SW480 (cell line): ENCODE results near the gene PAPPA.

ENCODE experiments used
- DNase-seq: peaks from one replicate; pipeline ENCODE4 v3.0.0-alpha.2; 2016; ENCODE audit warnings: low spot score

The PAPPA gene

DNA sequence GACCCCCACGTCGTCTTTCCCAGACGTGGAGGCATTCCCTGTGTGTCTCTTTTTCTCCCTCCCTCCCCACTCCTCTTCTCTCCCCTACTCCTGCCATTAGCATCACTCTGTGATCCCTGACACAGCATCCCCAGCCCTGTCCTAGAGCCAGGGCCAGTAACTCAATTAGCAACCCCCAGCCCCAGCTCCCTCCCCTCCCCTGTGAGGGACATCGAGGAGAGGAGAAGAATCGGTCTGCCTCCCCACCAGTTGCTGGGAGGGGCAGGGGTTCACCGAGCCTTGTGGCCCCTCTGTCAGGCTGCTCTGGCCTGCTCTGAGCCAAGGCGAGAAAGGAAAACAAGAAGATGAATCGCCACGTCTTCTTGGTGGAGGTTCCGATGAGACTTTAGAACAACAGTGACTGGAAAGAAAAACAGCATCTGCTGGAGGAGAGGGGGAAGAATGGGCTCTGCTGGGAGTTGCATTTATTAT is 123.1 kb downstream of the PAPPA start:
- no peak for DNase-seq

DNA sequence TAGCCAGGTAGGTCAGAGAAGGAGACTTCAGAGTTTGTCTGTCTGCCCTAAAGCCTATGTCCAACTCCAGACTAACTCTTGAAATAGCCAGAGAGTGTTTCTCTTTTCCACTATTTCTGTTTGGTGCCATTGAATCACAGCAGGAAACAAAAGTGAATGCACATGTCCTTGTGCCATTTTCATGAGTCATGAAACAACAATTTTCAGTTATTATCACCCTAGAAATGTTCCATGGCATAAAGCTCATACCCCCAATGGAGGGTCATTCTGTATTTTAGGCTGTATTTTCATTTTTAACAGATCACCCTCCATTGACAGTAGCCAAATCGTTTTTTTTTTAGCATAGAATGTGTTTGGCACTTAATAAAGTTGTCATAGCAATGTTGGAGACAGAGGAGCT is 124.7 kb downstream of the PAPPA start:
- DNase-seq: peak; percentile 13

DNA sequence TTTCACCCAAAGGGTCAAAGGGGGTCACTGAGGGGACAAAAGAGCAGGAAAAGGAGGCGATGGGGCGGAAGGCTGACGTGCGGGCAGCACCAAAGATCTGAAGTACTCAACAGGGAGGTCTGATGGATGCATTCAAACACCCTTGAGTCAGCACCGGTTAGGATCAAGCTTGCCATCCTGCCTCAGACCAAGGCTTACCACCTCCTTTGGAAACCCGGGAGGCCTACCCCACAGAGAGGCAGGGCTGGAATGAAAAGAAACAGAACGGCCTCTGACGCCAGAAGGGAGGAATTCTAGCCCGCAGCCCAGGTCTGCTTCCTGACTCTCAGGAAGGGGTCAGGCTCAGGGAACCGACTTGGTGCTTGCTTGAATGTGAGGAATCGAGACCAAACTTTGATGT is 125.6 kb downstream of the PAPPA start:
- peak; percentile 72 for DNase-seq

DNA sequence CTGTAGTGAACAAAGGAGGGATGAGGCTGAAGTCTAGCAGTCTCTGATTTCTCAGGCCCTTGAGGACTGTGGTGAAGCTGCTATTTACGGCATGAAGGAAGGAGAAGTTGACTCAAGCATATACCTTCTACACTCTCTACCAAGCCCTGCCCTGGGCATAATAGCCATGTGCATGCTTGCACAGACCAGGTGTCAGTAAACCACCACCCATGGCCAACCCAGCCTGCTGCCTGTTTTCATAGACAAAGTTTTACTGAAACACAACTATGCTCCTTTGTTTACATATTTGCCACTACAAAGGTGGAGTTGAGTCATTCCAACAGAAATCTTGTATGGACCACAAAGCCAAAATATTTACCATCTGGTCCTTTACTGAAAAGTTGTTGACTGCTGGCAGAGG is 126.9 kb downstream of the PAPPA start:
- DNase-seq: peak; percentile 82

DNA sequence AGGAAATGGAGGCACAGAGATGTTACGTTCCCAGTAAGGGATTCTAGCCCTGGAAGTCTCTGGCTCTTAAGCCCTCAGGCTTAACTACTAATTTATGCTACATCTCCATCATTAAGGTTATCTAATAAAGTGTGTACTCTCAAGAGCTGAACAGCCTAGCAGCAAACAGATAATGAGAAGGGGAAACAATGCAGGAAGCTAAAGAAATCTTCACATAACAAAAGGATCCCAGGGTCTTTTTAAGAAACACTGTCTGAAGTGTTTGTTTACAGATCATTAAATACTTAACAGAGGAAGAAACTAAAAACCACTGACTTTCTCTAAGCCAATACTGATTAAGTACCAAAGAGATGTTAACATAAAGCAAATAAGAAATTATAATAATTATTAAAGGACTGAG is 129.0 kb downstream of the PAPPA start:
- no peak for DNase-seq

DNA sequence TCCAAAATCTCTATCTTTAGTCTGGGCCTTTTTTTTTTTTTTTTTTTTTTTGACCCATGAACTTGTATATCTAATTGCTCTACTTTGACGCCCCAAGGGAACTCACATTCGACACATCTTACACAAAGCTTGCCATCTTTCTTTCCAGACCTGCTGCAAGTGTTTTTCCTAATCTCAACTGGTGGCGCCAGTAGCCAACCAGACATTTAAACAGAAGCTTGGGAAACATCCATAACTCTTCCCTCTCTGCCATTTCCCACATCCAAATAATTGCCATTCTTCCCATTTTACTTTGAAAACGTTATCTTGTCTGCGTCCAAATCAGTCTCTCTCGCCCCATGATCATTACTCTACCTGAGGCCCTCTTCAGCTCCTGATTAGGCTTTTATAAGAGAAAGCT is 130.9 kb downstream of the PAPPA start:
- DNase-seq: no peak

DNA sequence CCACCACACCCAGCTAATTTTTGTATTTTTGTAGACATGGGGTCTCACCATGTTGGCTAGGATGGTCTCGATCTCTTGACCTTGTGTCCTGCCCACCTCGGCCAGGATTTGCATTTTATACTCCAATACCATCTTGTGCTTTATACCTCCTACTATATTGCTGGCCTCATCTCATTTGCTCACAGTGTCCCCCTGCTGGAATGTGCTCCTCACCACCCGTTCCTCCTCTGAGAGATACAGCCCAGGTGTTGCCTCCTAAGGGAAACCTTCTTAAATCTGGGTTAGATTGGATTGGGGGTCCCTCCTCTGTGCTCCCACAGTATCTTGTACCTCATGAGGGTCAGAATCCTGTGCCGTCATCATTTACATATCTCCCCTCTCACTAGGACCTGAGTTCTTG is 131.7 kb downstream of the PAPPA start:
- no peak for DNase-seq

DNA sequence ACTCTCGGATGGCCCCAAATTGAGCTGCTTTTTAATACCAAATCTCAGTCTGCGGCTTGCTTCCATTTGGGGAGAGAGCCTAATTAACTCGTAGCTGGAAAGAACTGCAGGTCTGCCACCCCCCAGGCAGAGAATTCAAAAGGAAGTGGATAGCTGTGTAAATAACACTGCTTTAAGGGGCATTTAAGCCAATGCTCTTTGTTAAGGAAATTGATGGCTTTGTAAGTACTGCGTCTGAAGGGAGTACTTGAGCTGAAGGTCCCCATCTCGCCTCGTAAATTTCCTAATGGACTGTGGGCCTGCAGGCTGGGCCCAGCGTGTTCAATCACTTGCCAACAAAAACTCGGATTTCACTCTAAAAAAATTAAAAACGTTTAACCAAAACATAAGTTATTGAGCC is 132.7 kb downstream of the PAPPA start:
- no peak for DNase-seq

DNA sequence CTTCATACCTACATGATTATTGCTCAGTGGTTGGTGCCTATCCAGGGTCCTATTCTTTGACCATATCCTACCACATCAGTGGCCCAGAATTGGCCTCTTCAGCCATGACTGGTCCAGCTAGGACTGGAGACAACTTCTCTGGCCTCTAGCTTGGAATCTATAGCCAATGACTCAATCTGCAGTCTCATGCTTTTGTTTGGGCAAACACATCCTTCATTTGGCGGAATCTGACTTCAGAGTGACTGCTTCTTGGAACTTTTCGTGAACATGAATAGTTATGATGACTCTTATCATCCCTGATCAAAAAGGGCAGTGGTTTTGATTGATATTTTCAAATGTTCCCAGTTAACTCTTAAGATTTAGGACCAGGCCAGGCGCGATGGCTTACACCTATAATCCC is 134.1 kb downstream of the PAPPA start:
- no peak for DNase-seq

DNA sequence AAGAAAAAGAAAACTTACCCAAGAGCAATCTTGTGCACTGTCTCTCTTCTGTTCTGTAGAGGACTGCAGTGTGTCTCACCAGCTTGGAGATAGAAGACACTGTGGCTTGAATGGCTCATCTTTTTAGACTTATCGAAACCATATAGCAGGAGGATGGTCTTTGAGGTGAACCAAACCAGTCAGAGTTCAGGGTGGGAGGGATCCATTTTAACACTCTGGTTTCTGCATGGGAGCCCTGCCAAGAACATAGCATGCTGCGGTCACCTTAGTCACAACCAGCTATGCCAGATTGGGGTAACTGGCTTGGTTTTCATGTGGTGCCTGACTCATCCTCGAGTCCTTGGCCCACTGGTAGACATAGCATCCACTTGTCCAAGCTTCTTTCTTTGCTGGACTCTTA is 135.1 kb downstream of the PAPPA start:
- peak; percentile 91 for DNase-seq

DNA sequence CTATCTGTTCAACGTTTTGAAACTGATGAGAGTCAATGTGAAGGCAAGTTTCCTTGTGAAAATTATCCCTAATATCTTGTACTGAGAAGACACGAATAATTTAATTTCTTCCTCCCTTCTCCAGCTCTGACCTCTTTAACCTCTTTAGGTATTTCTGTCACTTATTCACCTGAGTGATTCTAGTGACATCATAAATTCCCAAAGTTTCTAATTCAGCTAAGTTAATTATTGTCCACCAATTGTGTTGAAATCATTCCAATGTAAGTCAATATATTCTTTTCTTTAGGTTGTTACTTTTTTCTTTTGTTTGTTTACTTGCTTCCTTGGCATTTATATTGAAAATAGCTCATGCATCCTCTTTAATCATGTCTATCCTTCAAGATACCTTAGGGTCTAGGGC is 143.8 kb downstream of the PAPPA start:
- DNase-seq: no peak

DNA sequence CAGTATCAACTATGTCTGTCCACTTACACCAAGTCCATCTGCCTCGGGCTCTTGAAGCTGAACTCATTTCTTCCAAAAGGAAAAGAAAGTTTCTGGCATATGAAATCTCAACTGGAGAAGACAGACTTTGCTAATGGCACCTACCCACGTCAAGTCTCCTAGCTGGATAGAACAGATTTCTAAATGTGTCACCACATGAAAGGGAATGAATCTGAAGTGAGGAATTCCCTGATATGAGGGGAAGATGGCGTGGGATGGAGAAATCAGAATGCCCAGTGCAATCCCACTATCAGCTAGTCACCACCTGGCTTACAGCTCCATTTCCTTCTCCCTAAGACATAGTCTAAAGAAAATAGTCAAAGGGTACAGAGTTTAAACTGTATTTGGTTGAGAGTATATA is 144.7 kb downstream of the PAPPA start:
- peak; percentile 29 for DNase-seq

DNA sequence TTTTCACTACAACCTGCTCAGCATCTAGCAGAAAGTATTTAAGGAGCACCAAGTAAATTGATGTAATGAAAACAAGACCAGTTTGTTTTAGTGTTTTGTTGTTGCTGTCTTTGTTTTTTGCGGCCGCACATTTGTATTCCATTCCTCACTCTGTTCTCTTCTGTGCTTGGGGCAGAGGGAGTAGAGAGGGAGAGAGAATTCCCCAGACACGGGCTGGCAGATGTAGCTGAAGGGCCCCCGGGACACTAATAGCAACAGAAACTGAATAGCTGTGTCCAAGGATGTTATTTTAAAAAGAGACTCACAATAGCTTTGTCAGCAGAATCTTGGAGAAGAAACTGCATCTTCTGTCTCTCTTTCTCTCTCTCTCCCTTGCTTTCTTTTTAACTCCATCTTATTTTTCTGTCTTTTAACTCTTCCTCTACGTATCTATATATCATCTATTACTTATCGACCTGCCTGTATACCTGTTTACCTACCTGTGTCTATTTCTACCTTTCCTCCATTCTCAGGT is 145.3 kb downstream of the PAPPA start:
- no peak for DNase-seq

DNA sequence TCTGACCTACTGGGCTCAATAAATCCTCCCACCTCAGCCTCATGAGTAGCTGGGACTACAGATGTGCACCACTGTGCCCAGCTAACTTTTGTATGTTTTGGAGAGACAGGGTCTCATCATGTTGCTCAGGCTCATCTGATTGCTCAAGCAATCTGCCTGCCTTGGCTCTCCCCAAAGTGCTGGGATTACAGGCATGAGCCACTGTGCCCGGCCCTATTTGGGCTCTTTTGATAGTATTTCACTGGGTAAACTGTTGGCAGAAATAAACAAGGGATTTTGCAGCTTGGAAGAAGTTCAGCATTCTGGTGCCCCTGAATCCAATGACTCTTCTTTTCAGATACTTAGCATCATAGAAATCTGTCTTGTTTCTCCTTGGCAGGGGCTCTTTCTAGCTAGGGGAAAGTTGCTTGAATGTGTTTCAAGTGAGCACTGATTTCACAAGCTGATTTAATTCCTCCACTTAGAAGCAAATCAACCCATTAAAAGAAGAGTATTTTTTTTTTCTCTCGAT is 146.8 kb downstream of the PAPPA start:
- no peak for DNase-seq

DNA sequence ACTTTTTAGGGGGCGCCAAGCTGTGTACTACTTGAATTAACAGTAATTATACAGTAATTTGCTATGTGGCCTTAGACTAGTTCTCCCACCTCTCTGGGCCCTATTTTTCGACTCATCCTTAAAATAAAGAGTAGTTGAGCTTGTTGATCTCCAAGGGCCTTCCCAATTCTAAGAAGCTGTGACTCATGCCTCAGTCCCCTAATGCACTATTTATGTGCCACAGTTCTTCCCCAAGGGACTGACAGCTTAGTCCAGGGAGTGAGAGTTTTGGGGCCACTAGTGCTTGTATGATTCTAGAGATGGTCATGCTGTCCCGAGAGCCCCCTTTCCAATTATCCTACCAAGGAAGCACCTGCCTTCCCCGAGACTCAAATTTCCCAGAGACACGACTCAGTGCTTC is 149.7 kb downstream of the PAPPA start:
- DNase-seq: no peak

DNA sequence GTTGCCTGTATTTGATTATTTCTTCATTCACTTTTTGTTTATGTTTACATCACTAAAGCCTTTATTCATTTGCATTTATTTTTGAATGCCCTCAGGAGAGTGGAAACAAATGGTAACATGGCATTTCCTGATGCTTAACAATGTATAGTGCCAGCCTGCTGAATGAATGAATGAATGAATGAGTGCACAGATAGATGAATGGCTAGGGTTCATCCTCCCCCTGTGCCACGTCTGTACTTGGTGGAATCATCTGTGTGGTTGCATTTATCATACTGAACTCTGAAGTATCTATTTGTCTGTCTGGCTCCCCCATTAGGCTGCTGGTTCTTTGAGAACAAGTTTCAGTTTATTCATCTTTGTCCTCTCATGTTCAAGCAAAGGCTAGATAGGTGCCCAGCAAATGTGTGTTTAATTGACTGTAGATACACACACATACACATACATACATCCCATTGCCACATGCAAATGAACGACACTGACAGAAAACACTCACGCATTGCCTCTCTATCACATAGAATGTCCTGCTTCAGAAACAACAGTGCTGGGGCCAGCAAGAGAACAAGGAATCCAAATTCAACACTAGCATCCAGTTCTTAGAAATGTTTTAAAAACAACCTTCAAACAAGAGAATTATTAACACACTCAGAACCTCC is 150.4 kb downstream of the PAPPA start:
- DNase-seq: no peak

DNA sequence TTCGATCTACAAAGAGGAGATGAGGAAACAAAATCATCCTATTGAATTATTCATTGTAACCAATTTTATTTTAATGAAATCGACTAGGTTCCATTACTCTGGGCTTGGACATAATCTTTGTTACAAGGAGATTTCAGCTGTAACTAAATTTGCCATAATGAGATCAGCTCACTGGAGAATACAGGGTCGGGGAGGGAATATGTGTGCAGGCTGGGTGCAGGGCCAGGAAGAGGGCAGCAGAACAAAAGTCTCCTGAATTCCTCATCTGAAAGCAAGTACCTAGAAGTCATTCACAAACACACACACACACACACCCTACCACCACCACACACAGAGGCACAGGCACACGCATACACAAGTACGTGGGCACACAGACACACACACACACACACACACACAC is 151.2 kb downstream of the PAPPA start:
- no peak for DNase-seq

DNA sequence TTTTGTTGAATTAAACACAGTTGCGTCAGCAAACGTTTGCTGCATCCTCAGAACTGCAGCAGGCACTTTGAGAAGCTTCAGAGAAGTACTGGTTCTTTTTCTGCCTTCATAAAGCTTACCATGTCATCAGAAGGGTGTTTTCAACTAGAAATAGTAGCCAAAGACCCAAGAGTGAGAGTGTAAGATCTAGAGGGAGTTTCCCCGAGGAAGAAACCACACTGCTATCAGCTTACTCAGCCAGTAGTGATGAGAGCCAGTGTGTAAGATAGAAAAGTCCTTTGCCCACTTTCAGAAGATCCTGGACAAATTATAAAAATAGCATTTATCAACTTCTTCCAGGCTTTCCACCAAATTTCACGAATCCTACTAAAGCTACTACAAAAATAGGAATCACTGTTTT is 154.5 kb downstream of the PAPPA start:
- no peak for DNase-seq

DNA sequence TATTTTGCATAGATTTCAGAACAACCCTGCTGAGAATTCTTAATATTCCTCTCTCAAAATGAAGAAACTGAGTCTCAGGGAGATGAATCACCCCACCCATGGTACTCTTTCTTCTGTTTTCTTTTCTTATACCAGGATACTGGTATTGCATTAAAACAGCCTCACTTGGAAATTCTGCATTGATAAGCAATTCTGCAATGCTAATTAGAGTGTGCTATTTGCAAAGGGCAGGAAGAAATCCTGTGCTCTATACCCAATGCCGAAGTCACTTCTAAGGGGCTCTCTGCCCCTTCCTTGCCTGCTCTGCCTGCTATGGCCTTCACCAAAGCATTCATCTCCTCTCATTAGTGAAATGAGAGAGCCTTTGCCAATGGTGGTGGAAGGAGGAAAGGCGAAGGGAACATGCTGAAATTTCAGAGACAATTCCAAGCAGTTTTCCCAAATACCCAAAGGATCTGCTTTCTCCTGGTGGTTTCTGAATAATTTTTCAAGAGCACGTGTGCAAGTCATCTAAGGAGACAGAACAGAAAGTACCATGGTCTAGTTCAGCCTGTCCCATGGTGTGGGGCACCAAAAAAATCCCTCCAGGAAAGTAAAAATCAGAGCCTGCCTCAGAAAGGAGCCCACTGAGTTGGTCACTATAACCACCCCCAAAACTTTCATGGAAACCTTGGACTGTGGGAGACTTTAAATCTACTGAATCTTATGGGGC is 156.5 kb downstream of the PAPPA start:
- no peak for DNase-seq

DNA sequence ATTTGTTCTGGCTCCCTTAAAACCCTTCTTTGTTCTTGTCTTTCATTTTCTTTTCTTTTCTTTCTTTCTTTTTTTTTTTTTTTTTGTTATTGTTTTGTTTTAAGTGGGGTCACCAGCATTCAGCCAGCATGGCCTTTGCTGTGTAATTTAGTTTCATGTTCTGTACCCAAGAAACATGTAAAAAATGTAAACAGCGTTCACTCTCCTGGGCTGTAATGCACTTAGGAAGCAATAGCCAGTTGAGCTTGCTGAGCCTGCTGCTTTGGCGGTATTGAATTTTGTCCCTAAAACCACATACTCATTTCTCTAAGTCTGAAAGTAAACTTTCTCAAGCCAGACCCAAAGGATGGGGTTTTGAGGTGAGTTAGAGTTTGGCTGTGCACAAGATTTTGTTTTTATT is 158.6 kb downstream of the PAPPA start:
- DNase-seq: no peak

DNA sequence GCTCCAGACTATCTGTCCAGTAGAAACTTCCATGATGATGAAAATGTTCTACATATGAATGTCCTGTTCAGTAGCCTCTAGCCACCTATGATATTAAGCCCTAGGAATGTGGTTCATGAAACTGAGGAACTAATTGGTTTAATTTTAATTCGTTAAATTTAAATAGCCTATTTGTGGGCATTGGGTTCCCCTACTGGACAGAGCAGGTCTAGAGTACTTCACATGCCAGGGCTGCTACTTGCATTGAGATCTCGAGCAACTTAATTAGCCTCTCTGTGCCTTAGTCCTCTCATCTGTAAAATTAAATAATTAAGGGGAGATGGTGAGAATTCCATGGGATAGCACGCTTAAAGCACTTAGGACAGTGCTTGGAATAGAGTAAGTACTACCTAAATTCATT is 160.0 kb downstream of the PAPPA start:
- no peak for DNase-seq

DNA sequence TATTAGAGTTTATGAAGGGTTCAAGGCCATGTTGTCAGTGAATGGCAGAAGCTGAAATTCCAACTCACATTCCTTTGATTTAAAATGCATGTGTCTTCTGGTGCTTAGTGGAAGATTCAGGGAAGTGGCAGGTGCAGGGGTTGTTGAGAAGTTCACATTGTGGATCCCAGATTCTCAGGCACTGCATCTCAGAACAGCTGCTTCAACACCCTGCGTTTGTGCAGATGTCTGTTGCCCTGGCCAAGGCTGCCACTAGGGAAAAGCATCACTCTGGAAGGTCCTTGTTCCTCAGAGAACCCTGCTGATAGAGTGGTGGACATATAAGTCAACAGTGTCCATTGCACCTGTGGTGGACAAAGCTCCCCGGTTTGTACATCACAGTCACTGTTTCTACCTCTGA is 162.7 kb downstream of the PAPPA start:
- no peak for DNase-seq

DNA sequence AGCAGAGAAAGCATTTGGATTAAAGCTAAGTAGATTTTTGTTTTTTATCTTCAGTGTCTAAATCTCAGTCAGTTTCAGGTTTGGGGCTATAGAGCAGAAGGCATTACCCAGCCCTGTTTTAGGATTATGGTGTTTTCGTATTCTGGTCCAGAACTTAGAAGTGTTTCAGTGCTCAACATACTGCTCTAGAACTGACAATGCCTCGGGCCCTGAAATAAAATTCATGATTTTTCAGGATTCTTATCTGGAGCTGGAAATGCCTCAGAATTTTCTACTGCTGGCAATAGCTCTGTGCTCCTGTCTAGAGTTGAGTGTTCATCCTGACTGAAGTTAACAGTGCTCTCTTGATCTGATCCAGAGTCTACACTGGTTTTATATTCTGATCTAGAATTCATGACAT is 163.9 kb downstream of the PAPPA start:
- DNase-seq: no peak
